WTC11 (cell line): ENCODE data around the gene BRIX1. TPM values are rescaled to one million over a fixed set of nuclear protein-coding genes. Genes with fewer than 3 reads are reported as not detected.

ENCODE experiments used
- ATAC-seq: fragments of 200-7000 bp; cut with Tn5 transposase; 2 replicates; pipeline ENCODE4 v1.10.0; 2021; ENCODE audit warnings: mild to moderate bottlenecking, moderate library complexity
- CTCF ChIA-PET: fragments of 300-600 bp; sonication (Branson Sonifier 250); formaldehyde crosslinking; loops from one replicate; lab custom pipeline; 2021; ENCODE audit warnings: antibody characterized with exemption; lab: Charles Lee
- POLR2A ChIA-PET: fragments of 350-600 bp; sonication (Branson Sonifier 250); formaldehyde crosslinking; loops from one replicate; lab custom pipeline; 2021; ENCODE audit warnings: antibody characterized with exemption; lab: Charles Lee
- DNase-seq: peaks from one replicate; pipeline ENCODE4 v3.0.0; 2021; ENCODE audit warnings: low spot score
- H3K27ac Mint-ChIP-seq: 2 replicates; pipeline ENCODE4 v1.8.0; 2021; ENCODE audit warnings: mixed read lengths
- H3K27me3 Mint-ChIP-seq: 2 replicates; pipeline ENCODE4 v1.8.0; 2021; ENCODE audit warnings: low read depth, mild to moderate bottlenecking, moderate library complexity, mixed read lengths
- H3K36me3 Mint-ChIP-seq: 2 replicates; pipeline ENCODE4 v1.8.0; 2021; ENCODE audit warnings: mixed read lengths
- H3K4me1 Mint-ChIP-seq: 2 replicates; pipeline ENCODE4 v1.8.0; 2022; ENCODE audit warnings: mixed read lengths
- H3K4me3 Mint-ChIP-seq: 2 replicates; pipeline ENCODE4 v1.8.0; 2021; ENCODE audit warnings: mild to moderate bottlenecking, moderate library complexity, mixed read lengths
- H3K9me3 Mint-ChIP-seq: 2 replicates; pipeline ENCODE4 v1.8.0; 2021; ENCODE audit warnings: mixed read lengths
- ATF1 ChIP-seq: sonication (generic); formaldehyde crosslinking; IDR thresholded peaks from 2 replicates; pipeline ENCODE4 v1.8.1; 2023; ENCODE audit warnings: mild to moderate bottlenecking, moderate library complexity, missing genetic modification reagents
- EMX1 ChIP-seq: fragments of 250-450 bp; sonication (Bioruptor Pico); IDR thresholded peaks from 2 replicates; pipeline ENCODE4 v1.8.0; 2021; ENCODE audit warnings: mild to moderate bottlenecking
- GRHL2 ChIP-seq: fragments of 250-450 bp; sonication (Bioruptor Pico); IDR thresholded peaks from 2 replicates; pipeline ENCODE4 v1.8.0; 2022; ENCODE audit warnings: mild to moderate bottlenecking, moderate library complexity; ENCODE audit not compliant: insufficient replicate concordance, severe bottlenecking
- NR1H2 ChIP-seq: sonication (generic); formaldehyde crosslinking; IDR thresholded peaks from 2 replicates; pipeline ENCODE4 v1.9.0; 2021; ENCODE audit warnings: mild to moderate bottlenecking, moderate library complexity, missing genetic modification reagents
- SOX15 ChIP-seq: fragments of 250-450 bp; sonication (Bioruptor Pico); IDR thresholded peaks from 2 replicates; pipeline ENCODE4 v1.9.0; 2021; ENCODE audit warnings: mild to moderate bottlenecking
- TCF7 ChIP-seq: sonication (generic); formaldehyde crosslinking; IDR thresholded peaks from 2 replicates; pipeline ENCODE4 v1.8.0; 2022; ENCODE audit warnings: mild to moderate bottlenecking, low read depth, missing genetic modification reagents, moderate library complexity
- ZBTB21 ChIP-seq: sonication (generic); formaldehyde crosslinking; IDR thresholded peaks from 2 replicates; pipeline ENCODE4 v1.8.1; 2023; ENCODE audit warnings: mild to moderate bottlenecking, missing genetic modification reagents, borderline replicate concordance
- ZNF138 ChIP-seq: sonication (generic); formaldehyde crosslinking; conservative IDR thresholded peaks from 2 replicates; pipeline ENCODE4 v1.8.1; 2022; ENCODE audit warnings: mild to moderate bottlenecking, moderate library complexity, missing genetic modification reagents
- ZNF263 ChIP-seq: sonication (generic); formaldehyde crosslinking; IDR thresholded peaks from 2 replicates; pipeline ENCODE4 v1.8.1; 2022; ENCODE audit warnings: low read depth, mild to moderate bottlenecking, moderate library complexity, missing genetic modification reagents
- ZNF396 ChIP-seq: fragments of 250-450 bp; sonication (Bioruptor Pico); IDR thresholded peaks from 2 replicates; pipeline ENCODE4 v1.8.0; 2021; ENCODE audit warnings: mild to moderate bottlenecking, moderate library complexity, borderline replicate concordance
- ZNF416 ChIP-seq: fragments of 250-450 bp; sonication (Bioruptor Pico); IDR thresholded peaks from 2 replicates; pipeline ENCODE4 v1.9.0; 2021; ENCODE audit warnings: mild to moderate bottlenecking, inconsistent platforms
- ZNF423 ChIP-seq: fragments of 250-450 bp; sonication (Bioruptor Pico); IDR thresholded peaks from 2 replicates; pipeline ENCODE4 v2.1.2; 2022; ENCODE audit warnings: mild to moderate bottlenecking, moderate library complexity
- total RNA-seq: library from RNA; stranded (reverse); gene quantifications from 3 replicates; pipeline ENCODE4 v1.2.3, GENCODE V29; 2021
- TF ChIP-seq, protein P1 (sequence below): sonication (generic); formaldehyde crosslinking; IDR thresholded peaks from 2 replicates; pipeline ENCODE4 v1.8.0; 2022; ENCODE audit warnings: mild to moderate bottlenecking, missing genetic modification reagents
- TF ChIP-seq, protein P2 (sequence below): sonication (generic); formaldehyde crosslinking; IDR thresholded peaks from 2 replicates; pipeline ENCODE4 v1.8.1; 2022; ENCODE audit warnings: low read depth, mild to moderate bottlenecking, moderate library complexity, missing genetic modification reagents, borderline replicate concordance
- TF ChIP-seq, protein P3 (sequence below): sonication (generic); formaldehyde crosslinking; IDR thresholded peaks from 2 replicates; pipeline ENCODE4 v1.8.1; 2023; ENCODE audit warnings: mild to moderate bottlenecking, missing genetic modification reagents
- TF ChIP-seq, protein P4 (sequence below): sonication (generic); formaldehyde crosslinking; IDR thresholded peaks from 2 replicates; pipeline ENCODE4 v1.8.0; 2022; ENCODE audit warnings: mild to moderate bottlenecking, missing genetic modification reagents
- TF ChIP-seq, protein P5 (sequence below): fragments of 250-450 bp; sonication (Bioruptor Pico); IDR thresholded peaks from 2 replicates; pipeline ENCODE4 v1.8.0; 2021; ENCODE audit warnings: mild to moderate bottlenecking
- TF ChIP-seq, protein P6 (sequence below): sonication (generic); formaldehyde crosslinking; IDR thresholded peaks from 2 replicates; pipeline ENCODE4 v1.8.0; 2023; ENCODE audit warnings: mild to moderate bottlenecking, missing genetic modification reagents
- TF ChIP-seq, protein P7 (sequence below): sonication (generic); formaldehyde crosslinking; IDR thresholded peaks from 2 replicates; pipeline ENCODE4 v1.8.1; 2022; ENCODE audit warnings: missing genetic modification reagents, borderline replicate concordance
- TF ChIP-seq, protein P8 (sequence below): fragments of 200-600 bp; IDR thresholded peaks from 2 replicates; pipeline ENCODE4 v1.8.0; 2022; ENCODE audit warnings: antibody characterized with exemption
- TF ChIP-seq, protein P9 (sequence below): sonication (generic); formaldehyde crosslinking; IDR thresholded peaks from 2 replicates; pipeline ENCODE4 v1.8.1; 2022; ENCODE audit warnings: low read depth, missing genetic modification reagents, borderline replicate concordance

Gene BRIX1
- total RNA-seq, 1 experiment from 2014 or later = 57.3 TPM

DNA sequence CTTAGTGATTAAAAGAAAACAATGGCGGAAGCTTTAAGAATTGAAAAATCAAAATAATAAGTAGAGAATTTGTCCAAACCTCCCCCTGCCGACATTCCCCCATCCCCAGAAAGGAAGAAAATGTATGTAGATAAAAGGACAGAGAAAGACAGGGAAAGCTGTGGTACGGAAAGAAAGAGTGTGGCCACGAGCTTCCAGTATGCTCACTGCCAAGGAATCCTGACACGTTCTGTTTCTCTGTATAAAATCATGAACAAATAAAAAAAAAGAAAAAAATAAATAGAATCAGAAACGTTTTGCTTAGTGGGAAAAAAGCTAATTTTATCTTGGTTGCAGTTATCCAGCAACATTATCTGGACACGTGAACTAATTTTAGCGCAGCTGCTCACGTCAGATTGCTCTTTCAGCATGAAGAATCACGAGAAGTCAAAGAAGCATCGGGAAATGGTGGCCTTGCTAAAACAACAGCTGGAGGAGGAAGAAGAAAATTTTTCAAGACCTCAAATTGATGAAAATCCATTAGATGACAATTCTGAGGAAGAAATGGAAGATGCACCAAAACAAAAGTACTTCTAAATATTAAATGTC lies 29.0 kb downstream of the BRIX1 start:
- no peaks in the 10 kb centered on the region for H3K4me1 Mint-ChIP-seq
- no peaks in the 10 kb centered on the region for H3K27me3 Mint-ChIP-seq
- ChIA-PET POLR2A (no interaction called here), CTCF (interaction anchor here (1.1 kb wide), 1 partner anchor 268 kb away, joined by 3 read pairs; no protein-coding TSS in a partner anchor)
- no peaks in the 10 kb centered on the region for H3K9me3 Mint-ChIP-seq
- DNase-seq (no peak), ATAC-seq (no peak)
- H3K4me3 Mint-ChIP-seq = no peak overlapping the region
- TF ChIP-seq, protein P1, sequence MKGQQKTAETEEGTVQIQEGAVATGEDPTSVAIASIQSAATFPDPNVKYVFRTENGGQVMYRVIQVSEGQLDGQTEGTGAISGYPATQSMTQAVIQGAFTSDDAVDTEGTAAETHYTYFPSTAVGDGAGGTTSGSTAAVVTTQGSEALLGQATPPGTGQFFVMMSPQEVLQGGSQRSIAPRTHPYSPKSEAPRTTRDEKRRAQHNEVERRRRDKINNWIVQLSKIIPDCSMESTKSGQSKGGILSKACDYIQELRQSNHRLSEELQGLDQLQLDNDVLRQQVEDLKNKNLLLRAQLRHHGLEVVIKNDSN = no peak
- TF ChIP-seq, protein P2, sequence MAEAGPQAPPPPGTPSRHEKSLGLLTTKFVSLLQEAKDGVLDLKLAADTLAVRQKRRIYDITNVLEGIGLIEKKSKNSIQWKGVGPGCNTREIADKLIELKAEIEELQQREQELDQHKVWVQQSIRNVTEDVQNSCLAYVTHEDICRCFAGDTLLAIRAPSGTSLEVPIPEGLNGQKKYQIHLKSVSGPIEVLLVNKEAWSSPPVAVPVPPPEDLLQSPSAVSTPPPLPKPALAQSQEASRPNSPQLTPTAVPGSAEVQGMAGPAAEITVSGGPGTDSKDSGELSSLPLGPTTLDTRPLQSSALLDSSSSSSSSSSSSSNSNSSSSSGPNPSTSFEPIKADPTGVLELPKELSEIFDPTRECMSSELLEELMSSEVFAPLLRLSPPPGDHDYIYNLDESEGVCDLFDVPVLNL (CRISPR knock-in tag) = no peak
- H3K27ac Mint-ChIP-seq = no peak overlapping the region
- H3K36me3 Mint-ChIP-seq = peaks cover 51% of the 10 kb centered on the region

DNA sequence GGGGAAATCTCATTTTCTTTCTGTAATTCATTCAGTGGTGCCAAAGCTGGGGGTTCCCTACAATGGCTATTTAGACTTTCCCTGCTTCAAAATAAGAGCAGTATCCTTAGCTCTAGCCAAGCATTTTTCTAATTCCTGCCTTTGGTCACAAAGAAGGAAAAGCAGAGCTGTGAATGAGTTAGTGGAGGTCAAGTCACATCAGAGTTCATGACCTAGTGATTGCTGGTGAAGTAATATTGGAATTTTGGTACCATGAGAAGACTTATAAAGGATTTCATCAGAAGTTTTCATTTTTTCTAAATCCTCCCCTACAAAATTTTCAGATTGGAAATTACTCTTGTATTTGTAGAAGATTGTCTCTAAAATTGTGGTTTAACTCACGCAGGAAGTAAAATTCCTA lies 41.8 kb downstream of the BRIX1 start:
- DNase-seq (no peak), ATAC-seq (no peak)
- Mint-ChIP-seq H3K9me3 (no peaks in the 10 kb centered on the region), H3K36me3 (peaks cover 26% of the 10 kb centered on the region), H3K27me3 (no peaks in the 10 kb centered on the region), H3K4me3 (no peak overlapping the region), H3K27ac (no peak overlapping the region), H3K4me1 (no peaks in the 10 kb centered on the region)
- ChIA-PET CTCF (interaction anchor here (0.5 to 3.1 kb wide), 7 partner anchors 9 to 1497 kb away, joined by 3 to 33 read pairs (median 5); partner anchors contain the start of genes BRIX1, DNAJC21 and RAD1), POLR2A (interaction anchor here (1.1 kb wide), 1 partner anchor 27 kb away, joined by 3 read pairs; no protein-coding TSS in a partner anchor)
- no peak for TF ChIP-seq TCF7 (CRISPR knock-in tag)
- TF ChIP-seq, protein P3, sequence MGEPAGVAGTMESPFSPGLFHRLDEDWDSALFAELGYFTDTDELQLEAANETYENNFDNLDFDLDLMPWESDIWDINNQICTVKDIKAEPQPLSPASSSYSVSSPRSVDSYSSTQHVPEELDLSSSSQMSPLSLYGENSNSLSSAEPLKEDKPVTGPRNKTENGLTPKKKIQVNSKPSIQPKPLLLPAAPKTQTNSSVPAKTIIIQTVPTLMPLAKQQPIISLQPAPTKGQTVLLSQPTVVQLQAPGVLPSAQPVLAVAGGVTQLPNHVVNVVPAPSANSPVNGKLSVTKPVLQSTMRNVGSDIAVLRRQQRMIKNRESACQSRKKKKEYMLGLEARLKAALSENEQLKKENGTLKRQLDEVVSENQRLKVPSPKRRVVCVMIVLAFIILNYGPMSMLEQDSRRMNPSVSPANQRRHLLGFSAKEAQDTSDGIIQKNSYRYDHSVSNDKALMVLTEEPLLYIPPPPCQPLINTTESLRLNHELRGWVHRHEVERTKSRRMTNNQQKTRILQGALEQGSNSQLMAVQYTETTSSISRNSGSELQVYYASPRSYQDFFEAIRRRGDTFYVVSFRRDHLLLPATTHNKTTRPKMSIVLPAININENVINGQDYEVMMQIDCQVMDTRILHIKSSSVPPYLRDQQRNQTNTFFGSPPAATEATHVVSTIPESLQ = no peak
- TF ChIP-seq, protein P4, sequence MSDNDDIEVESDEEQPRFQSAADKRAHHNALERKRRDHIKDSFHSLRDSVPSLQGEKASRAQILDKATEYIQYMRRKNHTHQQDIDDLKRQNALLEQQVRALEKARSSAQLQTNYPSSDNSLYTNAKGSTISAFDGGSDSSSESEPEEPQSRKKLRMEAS = no peak
- TF ChIP-seq SOX15 = no peak
- no peak for TF ChIP-seq ZNF396 (CRISPR knock-in tag)
- TF ChIP-seq ZNF263 (CRISPR knock-in tag) = no peak
- no peak for TF ChIP-seq ZNF138 (CRISPR knock-in tag)
- TF ChIP-seq GRHL2 (CRISPR knock-in tag) = no peak
- TF ChIP-seq EMX1 (CRISPR knock-in tag) = no peak
- TF ChIP-seq, protein P5, sequence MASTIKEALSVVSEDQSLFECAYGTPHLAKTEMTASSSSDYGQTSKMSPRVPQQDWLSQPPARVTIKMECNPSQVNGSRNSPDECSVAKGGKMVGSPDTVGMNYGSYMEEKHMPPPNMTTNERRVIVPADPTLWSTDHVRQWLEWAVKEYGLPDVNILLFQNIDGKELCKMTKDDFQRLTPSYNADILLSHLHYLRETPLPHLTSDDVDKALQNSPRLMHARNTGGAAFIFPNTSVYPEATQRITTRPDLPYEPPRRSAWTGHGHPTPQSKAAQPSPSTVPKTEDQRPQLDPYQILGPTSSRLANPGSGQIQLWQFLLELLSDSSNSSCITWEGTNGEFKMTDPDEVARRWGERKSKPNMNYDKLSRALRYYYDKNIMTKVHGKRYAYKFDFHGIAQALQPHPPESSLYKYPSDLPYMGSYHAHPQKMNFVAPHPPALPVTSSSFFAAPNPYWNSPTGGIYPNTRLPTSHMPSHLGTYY (CRISPR knock-in tag) = no peak
- TF ChIP-seq ZBTB21 (CRISPR knock-in tag) = no peak
- TF ChIP-seq NR1H2 (CRISPR knock-in tag) = no peak
- no peak for TF ChIP-seq ATF1
- TF ChIP-seq, protein P6, sequence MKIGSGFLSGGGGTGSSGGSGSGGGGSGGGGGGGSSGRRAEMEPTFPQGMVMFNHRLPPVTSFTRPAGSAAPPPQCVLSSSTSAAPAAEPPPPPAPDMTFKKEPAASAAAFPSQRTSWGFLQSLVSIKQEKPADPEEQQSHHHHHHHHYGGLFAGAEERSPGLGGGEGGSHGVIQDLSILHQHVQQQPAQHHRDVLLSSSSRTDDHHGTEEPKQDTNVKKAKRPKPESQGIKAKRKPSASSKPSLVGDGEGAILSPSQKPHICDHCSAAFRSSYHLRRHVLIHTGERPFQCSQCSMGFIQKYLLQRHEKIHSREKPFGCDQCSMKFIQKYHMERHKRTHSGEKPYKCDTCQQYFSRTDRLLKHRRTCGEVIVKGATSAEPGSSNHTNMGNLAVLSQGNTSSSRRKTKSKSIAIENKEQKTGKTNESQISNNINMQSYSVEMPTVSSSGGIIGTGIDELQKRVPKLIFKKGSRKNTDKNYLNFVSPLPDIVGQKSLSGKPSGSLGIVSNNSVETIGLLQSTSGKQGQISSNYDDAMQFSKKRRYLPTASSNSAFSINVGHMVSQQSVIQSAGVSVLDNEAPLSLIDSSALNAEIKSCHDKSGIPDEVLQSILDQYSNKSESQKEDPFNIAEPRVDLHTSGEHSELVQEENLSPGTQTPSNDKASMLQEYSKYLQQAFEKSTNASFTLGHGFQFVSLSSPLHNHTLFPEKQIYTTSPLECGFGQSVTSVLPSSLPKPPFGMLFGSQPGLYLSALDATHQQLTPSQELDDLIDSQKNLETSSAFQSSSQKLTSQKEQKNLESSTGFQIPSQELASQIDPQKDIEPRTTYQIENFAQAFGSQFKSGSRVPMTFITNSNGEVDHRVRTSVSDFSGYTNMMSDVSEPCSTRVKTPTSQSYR (CRISPR knock-in tag) = no peak
- TF ChIP-seq, protein P7, sequence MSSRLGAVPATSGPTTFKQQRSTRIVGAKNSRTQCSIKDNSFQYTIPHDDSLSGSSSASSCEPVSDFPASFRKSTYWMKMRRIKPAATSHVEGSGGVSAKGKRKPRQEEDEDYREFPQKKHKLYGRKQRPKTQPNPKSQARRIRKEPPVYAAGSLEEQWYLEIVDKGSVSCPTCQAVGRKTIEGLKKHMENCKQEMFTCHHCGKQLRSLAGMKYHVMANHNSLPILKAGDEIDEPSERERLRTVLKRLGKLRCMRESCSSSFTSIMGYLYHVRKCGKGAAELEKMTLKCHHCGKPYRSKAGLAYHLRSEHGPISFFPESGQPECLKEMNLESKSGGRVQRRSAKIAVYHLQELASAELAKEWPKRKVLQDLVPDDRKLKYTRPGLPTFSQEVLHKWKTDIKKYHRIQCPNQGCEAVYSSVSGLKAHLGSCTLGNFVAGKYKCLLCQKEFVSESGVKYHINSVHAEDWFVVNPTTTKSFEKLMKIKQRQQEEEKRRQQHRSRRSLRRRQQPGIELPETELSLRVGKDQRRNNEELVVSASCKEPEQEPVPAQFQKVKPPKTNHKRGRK = no peak
- TF ChIP-seq, protein P8, sequence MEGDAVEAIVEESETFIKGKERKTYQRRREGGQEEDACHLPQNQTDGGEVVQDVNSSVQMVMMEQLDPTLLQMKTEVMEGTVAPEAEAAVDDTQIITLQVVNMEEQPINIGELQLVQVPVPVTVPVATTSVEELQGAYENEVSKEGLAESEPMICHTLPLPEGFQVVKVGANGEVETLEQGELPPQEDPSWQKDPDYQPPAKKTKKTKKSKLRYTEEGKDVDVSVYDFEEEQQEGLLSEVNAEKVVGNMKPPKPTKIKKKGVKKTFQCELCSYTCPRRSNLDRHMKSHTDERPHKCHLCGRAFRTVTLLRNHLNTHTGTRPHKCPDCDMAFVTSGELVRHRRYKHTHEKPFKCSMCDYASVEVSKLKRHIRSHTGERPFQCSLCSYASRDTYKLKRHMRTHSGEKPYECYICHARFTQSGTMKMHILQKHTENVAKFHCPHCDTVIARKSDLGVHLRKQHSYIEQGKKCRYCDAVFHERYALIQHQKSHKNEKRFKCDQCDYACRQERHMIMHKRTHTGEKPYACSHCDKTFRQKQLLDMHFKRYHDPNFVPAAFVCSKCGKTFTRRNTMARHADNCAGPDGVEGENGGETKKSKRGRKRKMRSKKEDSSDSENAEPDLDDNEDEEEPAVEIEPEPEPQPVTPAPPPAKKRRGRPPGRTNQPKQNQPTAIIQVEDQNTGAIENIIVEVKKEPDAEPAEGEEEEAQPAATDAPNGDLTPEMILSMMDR = no peak
- no peak for TF ChIP-seq ZNF416 (CRISPR knock-in tag)
- TF ChIP-seq, protein P9, sequence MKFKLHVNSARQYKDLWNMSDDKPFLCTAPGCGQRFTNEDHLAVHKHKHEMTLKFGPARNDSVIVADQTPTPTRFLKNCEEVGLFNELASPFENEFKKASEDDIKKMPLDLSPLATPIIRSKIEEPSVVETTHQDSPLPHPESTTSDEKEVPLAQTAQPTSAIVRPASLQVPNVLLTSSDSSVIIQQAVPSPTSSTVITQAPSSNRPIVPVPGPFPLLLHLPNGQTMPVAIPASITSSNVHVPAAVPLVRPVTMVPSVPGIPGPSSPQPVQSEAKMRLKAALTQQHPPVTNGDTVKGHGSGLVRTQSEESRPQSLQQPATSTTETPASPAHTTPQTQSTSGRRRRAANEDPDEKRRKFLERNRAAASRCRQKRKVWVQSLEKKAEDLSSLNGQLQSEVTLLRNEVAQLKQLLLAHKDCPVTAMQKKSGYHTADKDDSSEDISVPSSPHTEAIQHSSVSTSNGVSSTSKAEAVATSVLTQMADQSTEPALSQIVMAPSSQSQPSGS = no peak
- no peak for TF ChIP-seq ZNF423 (CRISPR knock-in tag)
